Endothelial cell (in vitro differentiated cells): ENCODE measurements around the gene SPI1. TPM values are rescaled to one million over a fixed set of nuclear protein-coding genes. Genes with fewer than 3 reads are reported as not detected.

ENCODE experiments used
- DNase-seq: peaks from one replicate; pipeline ENCODE4 v3.0.0; 2021; ENCODE audit warnings: low spot score
- H3K27ac Mint-ChIP-seq: one replicate; pipeline ENCODE4 v1.8.0; 2021; ENCODE audit warnings: mixed read lengths, inconsistent platforms; ENCODE audit not compliant: unreplicated experiment
- H3K27me3 Mint-ChIP-seq: one replicate; pipeline ENCODE4 v1.8.0; 2021; ENCODE audit warnings: mild to moderate bottlenecking, moderate library complexity, mixed read lengths, inconsistent platforms; ENCODE audit not compliant: unreplicated experiment
- H3K36me3 Mint-ChIP-seq: one replicate; pipeline ENCODE4 v1.8.0; 2021; ENCODE audit warnings: mild to moderate bottlenecking, low read depth, mixed read lengths, inconsistent platforms; ENCODE audit not compliant: unreplicated experiment
- H3K4me1 Mint-ChIP-seq: one replicate; pipeline ENCODE4 v1.8.0; 2021; ENCODE audit warnings: mild to moderate bottlenecking, mixed read lengths, inconsistent platforms; ENCODE audit not compliant: unreplicated experiment
- H3K4me3 Mint-ChIP-seq: one replicate; pipeline ENCODE4 v1.8.0; 2021; ENCODE audit warnings: mild to moderate bottlenecking, mixed read lengths, inconsistent platforms; ENCODE audit not compliant: unreplicated experiment
- H3K9me3 Mint-ChIP-seq: one replicate; pipeline ENCODE4 v1.8.0; 2021; ENCODE audit warnings: mixed read lengths, inconsistent platforms; ENCODE audit not compliant: unreplicated experiment
- CTCF ChIP-seq: fragments of 200-600 bp; sonication (generic); IDR thresholded peaks from one replicate; pipeline ENCODE4 v1.5.0; 2021; ENCODE audit warnings: antibody characterized with exemption; ENCODE audit not compliant: unreplicated experiment
- microRNA-seq: library from miRNA; unstranded; fragments of <30 nt; microRNA quantifications from one replicate; pipeline ENCODE4, GENCODE V29; 2020; ENCODE audit not compliant: unreplicated experiment
- total RNA-seq: library from RNA; stranded (reverse); fragmentation: NEBNext Ultra II Directional; extraction: Animal tissue kit (Norgen Biotek cat#: 25700); gene quantifications from one replicate; pipeline ENCODE4 v1.2.1, GENCODE V29; 2021; ENCODE audit not compliant: unreplicated experiment

Gene SPI1
- total RNA-seq, 1 donor from 2014 or later: not detected

GRCh38 chr11:47305734-47306483 is 72.4 kb downstream of the SPI1 start:
- TF ChIP-seq CTCF: no peak
- Mint-ChIP-seq H3K27ac (no peak overlapping the region), H3K27me3 (peaks cover 2% of the 10 kb centered on the region), H3K9me3 (no peaks in the 10 kb centered on the region), H3K36me3 (peaks cover 40% of the 10 kb centered on the region), H3K4me1 (peaks cover 3% of the 10 kb centered on the region), H3K4me3 (no peak overlapping the region)
- no peak for DNase-seq

Small RNAs within 50 kb of the gene (microRNA-seq; reads per million reads assigned to microRNA genes)
- not detected for gene MIR4487

Other genes starting within 250 kb of the SPI1 start
- 78.7 TPM for gene ARFGAP2, start 201.7 kb downstream of the SPI1 start, total RNA-seq
- gene PACSIN3, start 192.1 kb downstream of the SPI1 start, total RNA-seq: 10.7 TPM
- 64.4 TPM for gene DDB2, start 163.6 kb downstream of the SPI1 start, total RNA-seq
- gene ACP2, start 129.7 kb downstream of the SPI1 start, total RNA-seq: 52.3 TPM
- gene NR1H3, start 120.6 kb downstream of the SPI1 start, total RNA-seq: 61.2 TPM
- gene MADD, start 108.4 kb downstream of the SPI1 start, total RNA-seq: 61.2 TPM
- gene MYBPC3, start 25.8 kb downstream of the SPI1 start, total RNA-seq: not detected
- 40.9 TPM for gene SLC39A13, start 30.0 kb upstream of the SPI1 start, total RNA-seq
- gene PSMC3, start 47.9 kb upstream of the SPI1 start, total RNA-seq: 127 TPM
- gene RAPSN, start 70.6 kb upstream of the SPI1 start, total RNA-seq: 0.95 TPM
- gene CELF1, start 174.6 kb upstream of the SPI1 start, total RNA-seq: 162 TPM
- 34.9 TPM for gene PTPMT1, start 187.1 kb upstream of the SPI1 start, total RNA-seq
- gene KBTBD4, start 200.4 kb upstream of the SPI1 start, total RNA-seq: 12.1 TPM
- 199 TPM for gene NDUFS3, start 200.5 kb upstream of the SPI1 start, total RNA-seq
- 0.31 TPM for gene FAM180B, start 208.1 kb upstream of the SPI1 start, total RNA-seq
- gene C1QTNF4, start 215.9 kb upstream of the SPI1 start, total RNA-seq: 50.4 TPM